ENCODE data around the gene UBE3D.

DNA sequence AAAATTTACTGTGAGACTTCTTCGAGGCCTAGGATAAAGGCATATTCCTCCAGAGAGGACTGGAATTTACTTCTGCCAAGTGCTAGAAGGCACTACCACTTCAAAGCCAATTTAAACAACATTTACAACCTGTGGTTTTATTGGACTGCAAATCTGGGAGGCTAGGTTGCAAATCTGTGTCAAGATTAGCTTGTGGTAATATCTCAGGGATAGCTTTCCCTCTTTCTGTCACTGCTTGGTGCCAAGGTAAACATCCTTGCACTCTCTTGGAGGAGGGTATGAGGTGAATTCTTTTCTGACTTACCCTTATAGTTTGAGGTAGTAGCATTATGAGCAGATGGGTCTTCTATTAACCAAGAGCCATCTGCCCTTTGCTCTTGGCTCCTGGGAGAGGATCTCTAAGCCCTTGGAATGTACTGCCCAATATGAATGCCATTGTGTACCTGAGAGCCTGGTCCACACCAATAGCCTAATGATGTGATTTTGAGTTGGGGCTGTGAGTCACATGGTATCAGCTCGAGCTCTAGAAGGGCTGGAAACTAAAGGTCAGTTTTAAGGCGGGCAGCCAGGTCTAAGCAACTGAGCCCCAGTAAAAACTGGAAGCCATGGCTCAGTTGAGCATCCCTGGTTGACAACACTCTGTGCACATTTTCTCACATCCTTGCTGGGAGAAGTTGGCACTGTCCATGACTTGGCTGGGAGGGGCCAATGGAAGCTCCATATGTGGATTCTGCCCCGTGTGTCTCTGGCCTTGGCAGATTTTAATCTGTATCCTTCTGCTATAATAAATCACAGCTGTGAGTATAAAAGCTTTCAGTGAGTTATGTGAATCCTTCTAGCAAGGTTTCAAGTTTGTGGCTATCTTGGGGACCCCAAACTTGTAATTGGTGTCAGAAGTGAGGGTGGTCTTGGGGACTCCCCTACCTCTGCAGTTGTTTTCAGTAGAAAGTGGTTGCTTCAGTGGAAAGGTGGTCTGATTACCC lies 188.1 kb downstream of the UBE3D start:
- TF ChIP-seq CTCF (IDR thresholded peaks at IDR 0.05) = no peak
- TF ChIP-seq POLR2A (IDR thresholded peaks at IDR 0.05) = no peak
